BE2C (cell line): ENCODE data around the gene HINT3.
"Not testable (repeated sequence)": the region's sequence is repeated elsewhere in the genome, so short reads cannot be mapped to it uniquely, and the experiment has no call there.

Experiments
- DNase-seq: peaks from one replicate; pipeline ENCODE4 v3.0.0-alpha.2; 2020
- H3K27me3 ChIP-seq: fragments of 250-450 bp; sonication (Bioruptor Pico); 2 replicates; pipeline ENCODE4 v1.5.1; 2020; ENCODE audit warnings: mild to moderate bottlenecking
- H3K36me3 ChIP-seq: fragments of 250-450 bp; sonication (Bioruptor Pico); 2 replicates; pipeline ENCODE4 v1.5.1; 2020; ENCODE audit warnings: mild to moderate bottlenecking
- H3K4me1 ChIP-seq: fragments of 250-450 bp; sonication (Bioruptor Pico); 2 replicates; pipeline ENCODE4 v1.5.1; 2020
- H3K4me3 ChIP-seq: 2 replicates; pipeline ENCODE4 v1.5.1; 2011; ENCODE audit warnings: low read depth, low read length
- H3K9me3 ChIP-seq: fragments of 250-450 bp; sonication (Bioruptor Pico); 2 replicates; pipeline ENCODE4 v1.5.1; 2020
- CTCF ChIP-seq: IDR thresholded peaks from 2 replicates; pipeline ENCODE4 v1.5.1; 2012; ENCODE audit warnings: mild to moderate bottlenecking, low read depth, low read length

The HINT3 gene

GRCh38 chr6:125924697-125925358 is 31.7 kb upstream of the HINT3 start:
- Histone ChIP-seq H3K4me3 (no peak overlapping the region), H3K27me3 (no peaks in the 10 kb centered on the region), H3K36me3 (peaks cover 87% of the 10 kb centered on the region), H3K4me1 (peaks cover 14% of the 10 kb centered on the region), H3K9me3 (no peaks in the 10 kb centered on the region)
- no peak for DNase-seq
- TF ChIP-seq CTCF, result no peak

GRCh38 chr6:125926711-125927110 is 29.9 kb upstream of the HINT3 start:
- no peaks in the 10 kb centered on the region for H3K27me3 ChIP-seq
- TF ChIP-seq CTCF, result no peak
- H3K4me3 ChIP-seq, result no peak overlapping the region
- H3K4me1 ChIP-seq, result peaks cover 14% of the 10 kb centered on the region
- no peaks in the 10 kb centered on the region for H3K9me3 ChIP-seq
- peaks cover 82% of the 10 kb centered on the region for H3K36me3 ChIP-seq
- no peak for DNase-seq

- peaks cover 78% of the 10 kb centered on the region for H3K36me3 ChIP-seq
- peaks cover 14% of the 10 kb centered on the region for H3K4me1 ChIP-seq
- no peaks in the 10 kb centered on the region for H3K27me3 ChIP-seq
- H3K4me3 ChIP-seq, result no peak overlapping the region
- TF ChIP-seq CTCF, result no peak
- no peaks in the 10 kb centered on the region for H3K9me3 ChIP-seq
- DNase-seq, result no peak
Measured at GRCh38 chr6:125927761-125928160, 28.8 kb upstream of the HINT3 start.

- Histone ChIP-seq H3K36me3 (peaks cover 56% of the 10 kb centered on the region), H3K9me3 (no peaks in the 10 kb centered on the region), H3K27me3 (no peaks in the 10 kb centered on the region), H3K4me1 (no peaks in the 10 kb centered on the region), H3K4me3 (no peak overlapping the region)
- DNase-seq, result no peak
- no peak for TF ChIP-seq CTCF
Measured at GRCh38 chr6:125930765-125931418, 25.7 kb upstream of the HINT3 start.

- Histone ChIP-seq H3K36me3 (peaks cover 49% of the 10 kb centered on the region), H3K9me3 (no peaks in the 10 kb centered on the region), H3K4me3 (no peak overlapping the region), H3K27me3 (no peaks in the 10 kb centered on the region), H3K4me1 (no peaks in the 10 kb centered on the region)
- DNase-seq, result no peak
- no peak for TF ChIP-seq CTCF
Measured at GRCh38 chr6:125931733-125932450, 24.7 kb upstream of the HINT3 start.

GRCh38 chr6:125932451-125932795 is 24.1 kb upstream of the HINT3 start:
- Histone ChIP-seq H3K4me3 (no peak overlapping the region), H3K4me1 (no peaks in the 10 kb centered on the region), H3K27me3 (no peaks in the 10 kb centered on the region), H3K9me3 (no peaks in the 10 kb centered on the region), H3K36me3 (peaks cover 44% of the 10 kb centered on the region)
- no peak for DNase-seq
- no peak for TF ChIP-seq CTCF

- H3K4me3 ChIP-seq, DNase-seq, H3K27me3 ChIP-seq, H3K4me1 ChIP-seq, H3K9me3 ChIP-seq: not testable (repeated sequence)
- H3K36me3 ChIP-seq, result peaks cover 19% of the 10 kb centered on the region
Measured at GRCh38 chr6:125935520-125935919, 21.1 kb upstream of the HINT3 start.
